ENCODE measurements around the gene OR4C11.

The OR4C11 gene

GRCh38 chr11:55607545-55607944, at the start of gene OR4C11:
Gene OR4C11, minus strand, starts transcription at chr11:55607645. Its CDS starts 3,272 bp downstream, at chr11:55604373.
- no peak for DNase-seq

- DNase-seq, result no peak
These were observed 47.7 kb upstream of the OR4C11 start for GRCh38 chr11:55655096-55655495.

GRCh38 chr11:55652560-55652959, 45.1 kb upstream of the OR4C11 start:
- DNase-seq, result no peak

- DNase-seq, result no peak
These were observed 40.6 kb upstream of the OR4C11 start, which contains the start of gene OR4S2 for GRCh38 chr11:55648027-55648426. Gene OR4S2, plus strand, starts transcription at chr11:55648327. Its CDS starts 2,577 bp downstream, at chr11:55650904.

GRCh38 chr11:55634813-55635212, 27.4 kb upstream of the OR4C11 start, which contains the start of gene OR4P4:
Gene OR4P4, plus strand, starts transcription at chr11:55635113.
- DNase-seq, result no peak

GRCh38 chr11:55624531-55624930, 17.1 kb upstream of the OR4C11 start:
- DNase-seq, result no peak

GRCh38 chr11:55572548-55572947, 34.9 kb downstream of the OR4C11 start:
- no peak for DNase-seq

GRCh38 chr11:55571828-55572227, 35.6 kb downstream of the OR4C11 start, which contains the start of gene OR4C16:
Gene OR4C16, plus strand, starts transcription at chr11:55572128. Its CDS starts 0 bp downstream, at chr11:55572128.
- no peak for DNase-seq

GRCh38 chr11:55554169-55554568, 53.3 kb downstream of the OR4C11 start, which contains the start of gene OR4C15:
Gene OR4C15, plus strand, starts transcription at chr11:55554469. Its CDS starts 0 bp downstream, at chr11:55554469.
- no peak for DNase-seq

All from activated gamma-delta T cell treated with Interleukin-2 at 50 U/mL for 16 hours (primary cell).